Activated CD4-positive, CD25-positive, alpha-beta regulatory T cell treated with anti-CD3 and anti-CD28 coated beads, Interleukin-2, amount 50 U/mL, for 16 hours (primary cell): ENCODE data around the gene SARS2.

ENCODE experiments used
- DNase-seq: peaks from one replicate; pipeline ENCODE4 v3.0.0-alpha.2; 2020; ENCODE audit warnings: low read depth, low spot score

Gene SARS2

DNA sequence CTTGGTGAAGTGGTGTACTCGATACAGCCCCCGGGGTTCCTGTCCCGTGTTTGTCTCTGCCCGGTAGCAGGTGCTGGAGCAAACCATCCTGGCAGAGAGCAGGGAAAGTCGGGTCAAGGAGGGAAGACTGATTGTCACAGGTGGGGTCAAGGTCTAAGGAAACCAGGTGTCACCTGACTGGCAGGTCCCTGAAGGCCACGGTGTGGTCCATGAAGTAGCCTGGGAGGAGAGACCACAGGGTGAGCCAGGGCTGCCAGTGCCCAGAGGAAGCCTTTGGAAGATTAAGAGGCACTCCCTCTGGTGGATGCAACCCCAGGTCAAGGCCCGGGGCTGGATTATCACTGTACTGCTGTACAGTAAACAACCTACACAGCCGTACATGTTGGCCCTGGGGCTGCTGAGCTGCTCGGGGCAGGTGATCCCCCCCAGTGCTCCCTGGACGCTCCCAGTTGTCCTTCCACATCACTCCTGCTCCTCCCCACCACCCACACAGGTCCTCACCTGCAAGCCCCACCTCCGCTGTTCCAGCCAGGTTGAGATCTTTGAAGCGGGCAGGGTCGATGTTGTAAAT, 12.6 kb downstream of the SARS2 start:
- no peak for DNase-seq

- no peak for DNase-seq
Observed at GRCh38 chr19:38917516-38917915, 13.0 kb downstream of the SARS2 start.

DNA sequence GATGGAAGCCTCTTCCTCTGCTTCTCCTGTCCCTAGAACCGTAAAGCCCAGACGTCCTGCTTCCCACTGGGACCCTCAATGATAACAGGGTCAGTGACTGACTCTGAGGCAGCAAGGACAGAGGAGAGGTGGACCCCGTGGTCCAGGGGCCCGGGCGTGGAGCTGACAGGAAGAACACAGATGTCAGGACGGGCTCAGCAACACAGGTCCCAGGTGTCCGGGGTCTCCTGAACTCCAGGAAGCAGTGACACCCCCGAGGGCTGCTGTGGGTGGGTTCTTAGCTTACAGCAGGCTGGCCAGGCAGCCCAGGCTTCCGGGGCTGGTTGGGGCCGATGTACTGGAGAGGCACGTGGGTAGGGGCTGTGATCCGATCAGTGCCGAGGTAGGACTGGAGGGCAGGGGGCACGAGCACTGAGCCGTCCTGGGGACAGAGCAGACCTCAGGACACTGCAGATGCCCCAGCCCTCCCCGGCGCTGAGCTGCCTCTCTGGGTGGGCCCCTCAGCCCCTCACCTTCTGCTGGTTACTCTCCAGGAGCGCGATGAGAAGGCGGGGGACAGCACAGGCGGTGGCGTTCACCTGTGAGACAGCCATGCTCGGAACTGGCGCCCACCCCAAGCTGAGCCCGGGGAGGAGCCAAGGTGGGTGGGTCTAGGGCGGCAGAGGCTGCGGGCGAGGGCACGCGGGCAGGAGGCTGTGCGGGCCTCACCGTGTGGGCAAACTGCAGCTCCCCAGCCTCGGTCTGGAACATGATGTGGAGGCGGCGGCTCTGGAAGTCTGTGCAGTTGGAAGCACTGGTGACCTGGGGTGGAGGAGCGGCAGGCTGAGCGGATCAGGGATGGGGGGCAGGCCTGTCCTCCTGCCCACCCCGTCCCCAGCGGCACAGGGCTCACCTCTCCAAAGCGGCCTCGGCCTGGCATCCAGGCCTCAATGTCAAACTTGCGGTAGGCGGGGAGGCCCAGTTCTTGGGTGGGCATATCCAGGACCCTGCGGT, 14.9 kb downstream of the SARS2 start:
- no peak for DNase-seq

GRCh38 chr19:38913958-38914357, 16.6 kb downstream of the SARS2 start:
- no peak for DNase-seq

- no peak for DNase-seq
Observed at GRCh38 chr19:38912600-38913514, 17.7 kb downstream of the SARS2 start.

- DNase-seq: no peak
Observed at GRCh38 chr19:38911388-38912001, 19.1 kb downstream of the SARS2 start.

DNA sequence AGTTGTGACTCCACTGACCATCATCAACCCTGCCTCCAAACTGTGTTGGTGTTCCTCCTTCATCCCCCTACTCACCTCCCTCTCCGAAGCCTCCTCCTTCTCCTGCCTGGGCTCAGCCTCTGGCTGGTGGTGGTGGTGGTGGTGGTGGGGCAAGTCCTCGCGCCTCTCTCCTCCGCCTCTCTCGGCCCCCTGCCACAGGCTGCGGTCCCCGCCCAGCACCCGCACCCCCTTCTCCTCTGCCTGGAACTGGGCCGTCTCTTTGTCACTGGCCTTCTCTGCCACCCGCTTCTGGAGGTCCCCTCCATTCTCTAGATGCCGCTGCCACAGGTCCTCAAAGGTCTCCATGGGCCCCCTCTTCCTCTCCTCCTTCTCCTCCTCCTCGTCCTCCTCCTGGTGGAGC, 20.1 kb downstream of the SARS2 start:
- DNase-seq: no peak

- no peak for DNase-seq
Observed at GRCh38 chr19:38908911-38909310, 21.7 kb downstream of the SARS2 start.

DNA sequence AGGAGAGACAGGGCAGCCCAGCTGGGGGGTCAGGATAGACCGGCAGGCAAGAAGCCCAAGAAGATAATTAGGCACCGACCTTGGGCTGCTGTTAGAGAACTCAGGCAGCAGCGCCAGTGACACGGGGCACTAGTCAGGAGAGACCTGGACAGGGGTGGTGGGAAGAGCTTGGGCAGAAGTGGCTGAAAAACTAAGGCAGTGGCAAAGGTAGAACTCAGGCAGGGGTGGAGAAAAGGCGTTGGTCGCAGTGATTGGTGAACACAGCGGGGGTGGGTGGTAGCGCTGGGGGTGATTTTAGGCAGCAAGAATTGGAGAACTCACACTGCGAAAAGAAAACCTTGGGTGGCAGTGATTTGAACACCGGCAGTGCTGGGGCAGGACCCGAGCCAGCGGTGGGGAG, 22.9 kb downstream of the SARS2 start:
- no peak for DNase-seq

GRCh38 chr19:38907227-38907626, 23.3 kb downstream of the SARS2 start:
- DNase-seq: no peak

DNA sequence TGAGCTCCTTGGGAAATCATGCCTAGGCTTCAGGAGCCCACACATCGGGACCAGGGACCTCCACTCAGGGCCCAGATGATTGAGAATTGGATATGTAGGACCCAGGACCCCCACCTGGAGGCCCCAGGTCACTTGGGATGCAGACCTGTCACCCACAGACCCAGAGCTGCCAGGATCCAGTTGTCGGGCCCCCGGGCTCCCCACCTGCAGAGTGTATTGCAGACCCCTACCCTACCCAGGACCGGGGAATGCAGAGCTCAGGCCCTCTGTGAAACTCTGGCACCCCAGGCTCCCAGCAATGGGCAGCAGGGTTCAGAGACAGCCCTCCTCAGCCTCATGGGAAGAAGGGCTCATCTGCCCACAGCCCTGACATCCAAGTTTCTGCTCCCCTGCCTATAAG, 24.9 kb downstream of the SARS2 start:
- DNase-seq: no peak

- no peak for DNase-seq
Observed at GRCh38 chr19:38904581-38905539, 25.7 kb downstream of the SARS2 start.

- DNase-seq: no peak
Observed at GRCh38 chr19:38901683-38902082, 28.9 kb downstream of the SARS2 start.

DNA sequence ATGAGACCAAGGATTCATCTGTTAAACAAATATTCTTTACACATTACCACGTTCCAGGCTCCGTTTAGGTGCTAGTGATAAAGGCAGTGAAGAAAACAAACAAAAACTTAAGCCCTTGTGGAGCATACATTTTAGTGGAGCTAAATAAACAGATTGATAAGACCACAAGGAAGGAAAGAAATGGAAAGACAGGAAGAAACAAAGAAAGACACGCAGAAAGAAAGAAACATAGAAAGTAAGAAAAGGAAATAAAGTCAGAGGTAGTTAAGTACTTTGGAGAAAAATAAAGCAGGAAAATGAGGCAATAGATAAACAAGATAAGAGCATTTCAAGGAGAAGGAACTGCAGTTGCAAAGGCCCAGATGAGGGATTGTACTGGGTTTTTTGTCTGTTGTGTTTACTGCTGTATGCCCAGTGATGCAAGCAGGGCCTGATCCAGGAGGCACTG, 29.8 kb downstream of the SARS2 start:
- DNase-seq: no peak

DNA sequence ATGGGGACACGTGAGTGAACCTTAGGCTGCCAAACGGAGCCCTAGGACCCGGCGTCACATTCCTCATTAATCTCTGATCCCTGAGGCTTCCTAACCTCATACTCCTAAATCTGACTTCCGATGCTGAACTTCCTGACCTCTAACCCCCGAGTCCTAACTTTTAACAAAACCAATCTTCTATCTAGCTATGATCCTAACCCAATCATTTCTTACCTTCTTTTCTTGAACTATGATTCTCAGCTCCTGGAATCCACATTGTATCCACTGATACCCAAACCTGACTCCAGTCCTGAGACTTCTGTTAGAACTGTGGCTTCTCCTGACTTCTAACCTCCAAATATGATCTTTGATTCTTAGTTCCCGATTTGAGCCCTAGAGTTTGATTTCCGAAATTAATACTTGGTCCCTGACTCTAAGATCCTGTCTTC, 30.3 kb downstream of the SARS2 start:
- no peak for DNase-seq

DNA sequence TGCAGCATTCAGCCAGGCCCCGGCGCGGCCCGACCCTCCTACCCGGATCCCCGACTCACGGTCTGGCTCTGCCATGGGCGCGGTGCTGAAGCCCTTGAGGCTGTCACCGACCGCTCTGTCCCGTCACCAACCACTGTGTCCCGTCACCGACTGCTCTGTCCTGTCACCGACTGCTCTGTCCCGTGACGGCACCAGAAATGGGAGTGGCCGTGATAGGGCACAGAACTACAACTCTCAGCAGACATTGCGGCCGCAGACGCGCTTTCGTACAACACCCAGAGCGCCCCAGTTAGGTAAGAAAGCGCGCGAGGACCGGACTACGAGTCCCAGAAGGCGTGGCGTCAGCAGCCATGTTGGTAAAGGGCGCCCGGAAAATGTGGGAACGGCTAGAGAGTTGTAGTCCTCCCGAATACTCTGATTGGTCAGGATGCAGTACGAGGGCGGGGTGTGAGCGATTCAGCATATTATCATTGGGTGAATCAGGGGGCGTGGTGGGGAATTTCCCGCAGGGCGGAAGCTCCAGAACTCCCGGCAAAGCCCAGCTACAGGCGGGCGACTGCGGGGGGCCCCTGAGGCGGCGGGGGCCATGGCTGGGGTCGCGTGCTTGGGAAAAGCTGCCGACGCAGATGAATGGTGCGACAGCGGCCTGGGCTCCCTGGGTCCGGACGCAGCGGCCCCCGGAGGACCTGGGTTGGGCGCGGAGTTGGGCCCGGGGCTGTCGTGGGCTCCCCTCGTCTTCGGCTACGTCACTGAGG, 30.9 kb downstream of the SARS2 start, which contains the start of the genes NFKBIB and SIRT2:
TSS of gene NFKBIB (plus strand) at position 523 of the 755 bp plus-strand sequence. CDS start at position 587, 64 bp downstream.
TSS of gene SIRT2 (minus strand) at position 172 of the 755 bp plus-strand sequence. CDS start at position 75, 97 bp downstream.
- DNase-seq: peak; percentile 99

- no peak for DNase-seq
Observed at GRCh38 chr19:38898788-38899446, 31.6 kb downstream of the SARS2 start.

- no peak for DNase-seq
Observed at GRCh38 chr19:38894968-38895367, 35.6 kb downstream of the SARS2 start.

GRCh38 chr19:38893341-38893771, 37.2 kb downstream of the SARS2 start:
- DNase-seq: no peak
